ENCODE data around the gene NETO1. TPM values are rescaled to one million over a fixed set of nuclear protein-coding genes. Genes with fewer than 3 reads are reported as not detected.

The NETO1 gene
- total RNA-seq, 1 donor from 2014 or later: not detected

- H3K36me3 ChIP-seq: no peaks in the 10 kb centered on the region
- peaks cover 63% of the 10 kb centered on the region for H3K27me3 ChIP-seq (ENCODE audit: low read depth)
- no peak for DNase-seq
- no peak overlapping the region for H3K27ac ChIP-seq (replicated peaks)
- H3K9me3 ChIP-seq (replicated peaks): no peaks in the 10 kb centered on the region
- TF ChIP-seq CTCF (IDR thresholded peaks at IDR 0.05; ENCODE audit: borderline replicate concordance): no peak
- peaks cover 28% of the 10 kb centered on the region for H3K4me1 ChIP-seq
- intact Hi-C loops (cut with micrococcal nuclease): no loop called here
- H3K4me3 ChIP-seq: peak overlapping the region; percentile 62
Measured at GRCh38 chr18:72869226-72870185, 1.7 kb upstream of the NETO1 start.

- intact Hi-C loops (cut with micrococcal nuclease): no loop called here
- peak overlapping the region; percentile 62 for H3K4me3 ChIP-seq
Measured at GRCh38 chr18:72868585-72869225, 918 bp upstream of the NETO1 start.

GRCh38 chr18:72866901-72867745 lies 664 bp downstream of the NETO1 start:
- no peaks in the 10 kb centered on the region for H3K9me3 ChIP-seq (replicated peaks)
- intact Hi-C loops (cut with micrococcal nuclease): no loop called here
- peaks cover 28% of the 10 kb centered on the region for H3K4me1 ChIP-seq
- H3K27ac ChIP-seq (replicated peaks): no peak overlapping the region
- no peak for TF ChIP-seq CTCF (IDR thresholded peaks at IDR 0.05; ENCODE audit: borderline replicate concordance)
- peak overlapping the region; percentile 62 for H3K4me3 ChIP-seq
- H3K36me3 ChIP-seq: no peaks in the 10 kb centered on the region
- no peak for DNase-seq
- peaks cover 83% of the 10 kb centered on the region for H3K27me3 ChIP-seq (ENCODE audit: low read depth)

More at GRCh38 chr18:72868585-72869225, 918 bp upstream of the NETO1 start:
- Histone ChIP-seq H3K27me3 (ENCODE audit: low read depth) (peaks cover 71% of the 10 kb centered on the region), H3K27ac (replicated peaks) (no peak overlapping the region), H3K4me1 (peaks cover 28% of the 10 kb centered on the region), H3K9me3 (replicated peaks) (no peaks in the 10 kb centered on the region), H3K36me3 (no peaks in the 10 kb centered on the region)
- DNase-seq: no peak
- no peak for TF ChIP-seq CTCF (IDR thresholded peaks at IDR 0.05; ENCODE audit: borderline replicate concordance)

- H3K4me1 ChIP-seq: peaks cover 28% of the 10 kb centered on the region
- DNase-seq: no peak
- TF ChIP-seq CTCF (IDR thresholded peaks at IDR 0.05; ENCODE audit: borderline replicate concordance): no peak
- no peak overlapping the region for H3K27ac ChIP-seq (replicated peaks)
- peaks cover 83% of the 10 kb centered on the region for H3K27me3 ChIP-seq (ENCODE audit: low read depth)
- intact Hi-C loops (cut with micrococcal nuclease): no loop called here
- H3K9me3 ChIP-seq (replicated peaks): no peaks in the 10 kb centered on the region
- H3K36me3 ChIP-seq: no peaks in the 10 kb centered on the region
- peak overlapping the region; percentile 62 for H3K4me3 ChIP-seq
Measured at GRCh38 chr18:72866442-72866900, 1.3 kb downstream of the NETO1 start.

- DNase-seq: no peak
- H3K4me3 ChIP-seq: no peak overlapping the region
- no peak overlapping the region for H3K27ac ChIP-seq (replicated peaks)
- H3K36me3 ChIP-seq: no peaks in the 10 kb centered on the region
- intact Hi-C loops (cut with micrococcal nuclease): no loop called here
- H3K4me1 ChIP-seq: peaks cover 21% of the 10 kb centered on the region
- TF ChIP-seq CTCF (IDR thresholded peaks at IDR 0.05; ENCODE audit: borderline replicate concordance): no peak
- peaks cover 62% of the 10 kb centered on the region for H3K27me3 ChIP-seq (ENCODE audit: low read depth)
- H3K9me3 ChIP-seq (replicated peaks): no peaks in the 10 kb centered on the region
Measured at GRCh38 chr18:72863754-72864153, 4.0 kb downstream of the NETO1 start.

Data from left ventricle myocardium inferior (tissue), 1 donor.